Testis (tissue), 2 donors: ENCODE results near the gene LRWD1.

Experiments
- POLR2A ChIP-seq: fragments of 450-650 bp; IDR thresholded peaks from one replicate; pipeline ENCODE4 v1.6.1; 2017; ENCODE audit warnings: antibody characterized with exemption, mild to moderate bottlenecking, moderate library complexity
- TF ChIP-seq, protein P1 (sequence below), 3 experiments: fragments of 450-650 bp in 2 of 3; fragments of 200-600 bp in 1 of 3; sonication (generic) in 1 of 3; IDR thresholded peaks; one replicate each; pipeline ENCODE4 v1.5.1; 2016 to 2019; ENCODE audit warnings: antibody characterized with exemption in 3 of 3, mild to moderate bottlenecking in 2 of 3, moderate library complexity in 1 of 3

DNA sequence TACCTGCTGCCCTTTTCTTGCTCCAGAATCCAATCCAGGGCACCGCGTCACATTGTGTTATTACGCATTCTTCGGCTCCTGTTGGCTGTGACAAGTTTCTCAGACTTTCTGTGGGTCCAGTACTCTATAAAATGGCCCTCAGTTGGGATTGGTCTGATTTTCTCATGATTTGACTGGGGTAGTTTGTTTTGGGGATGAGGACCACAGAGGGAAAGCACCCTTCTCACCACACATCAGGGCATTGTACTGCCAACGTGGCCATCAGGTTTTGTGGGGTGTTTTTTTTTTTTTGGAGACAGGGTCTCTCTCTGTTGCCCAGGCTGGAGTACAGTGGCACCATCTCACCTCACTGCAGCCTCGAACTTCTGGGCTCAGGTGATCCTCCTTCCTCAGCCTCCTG, 48.4 kb upstream of the LRWD1 start:
- TF ChIP-seq POLR2A, result no peak
- TF ChIP-seq, protein P1, sequence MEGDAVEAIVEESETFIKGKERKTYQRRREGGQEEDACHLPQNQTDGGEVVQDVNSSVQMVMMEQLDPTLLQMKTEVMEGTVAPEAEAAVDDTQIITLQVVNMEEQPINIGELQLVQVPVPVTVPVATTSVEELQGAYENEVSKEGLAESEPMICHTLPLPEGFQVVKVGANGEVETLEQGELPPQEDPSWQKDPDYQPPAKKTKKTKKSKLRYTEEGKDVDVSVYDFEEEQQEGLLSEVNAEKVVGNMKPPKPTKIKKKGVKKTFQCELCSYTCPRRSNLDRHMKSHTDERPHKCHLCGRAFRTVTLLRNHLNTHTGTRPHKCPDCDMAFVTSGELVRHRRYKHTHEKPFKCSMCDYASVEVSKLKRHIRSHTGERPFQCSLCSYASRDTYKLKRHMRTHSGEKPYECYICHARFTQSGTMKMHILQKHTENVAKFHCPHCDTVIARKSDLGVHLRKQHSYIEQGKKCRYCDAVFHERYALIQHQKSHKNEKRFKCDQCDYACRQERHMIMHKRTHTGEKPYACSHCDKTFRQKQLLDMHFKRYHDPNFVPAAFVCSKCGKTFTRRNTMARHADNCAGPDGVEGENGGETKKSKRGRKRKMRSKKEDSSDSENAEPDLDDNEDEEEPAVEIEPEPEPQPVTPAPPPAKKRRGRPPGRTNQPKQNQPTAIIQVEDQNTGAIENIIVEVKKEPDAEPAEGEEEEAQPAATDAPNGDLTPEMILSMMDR (IDR thresholded peaks at IDR 0.05), result no peak
